Omental fat pad (tissue), 4 donors: ENCODE data around the gene STK33. TPM values are rescaled to one million over a fixed set of nuclear protein-coding genes. Genes with fewer than 3 reads are reported as not detected.

Experiments
- ATAC-seq: fragments of 150-250 bp; one replicate; pipeline ENCODE4 v1.9.1; 2016; ENCODE audit warnings: mild to moderate bottlenecking, moderate library complexity; ENCODE audit not compliant: low FRiP score
- DNase-seq: peaks from one replicate; pipeline ENCODE4 v3.0.0-alpha.2; 2019; ENCODE audit warnings: low spot score
- total RNA-seq, 4 donors: library from RNA; depleted of rRNA; stranded (reverse); fragments of >200 nt; gene quantifications; one replicate each; pipeline ENCODE4 v1.1.0, GENCODE V29; 2016
- TF ChIP-seq, protein P1 (sequence below), 3 donors: fragments of 450-650 bp; IDR thresholded peaks; one replicate each; pipeline ENCODE4 v1.5.1; 2016 to 2017; ENCODE audit warnings: antibody characterized with exemption in 3 of 3, mild to moderate bottlenecking in 3 of 3, moderate library complexity in 2 of 3

STK33 gene
- total RNA-seq, 4 donors from 2014 or later = 0.96 to 3.2 (median 1.9) TPM

DNA sequence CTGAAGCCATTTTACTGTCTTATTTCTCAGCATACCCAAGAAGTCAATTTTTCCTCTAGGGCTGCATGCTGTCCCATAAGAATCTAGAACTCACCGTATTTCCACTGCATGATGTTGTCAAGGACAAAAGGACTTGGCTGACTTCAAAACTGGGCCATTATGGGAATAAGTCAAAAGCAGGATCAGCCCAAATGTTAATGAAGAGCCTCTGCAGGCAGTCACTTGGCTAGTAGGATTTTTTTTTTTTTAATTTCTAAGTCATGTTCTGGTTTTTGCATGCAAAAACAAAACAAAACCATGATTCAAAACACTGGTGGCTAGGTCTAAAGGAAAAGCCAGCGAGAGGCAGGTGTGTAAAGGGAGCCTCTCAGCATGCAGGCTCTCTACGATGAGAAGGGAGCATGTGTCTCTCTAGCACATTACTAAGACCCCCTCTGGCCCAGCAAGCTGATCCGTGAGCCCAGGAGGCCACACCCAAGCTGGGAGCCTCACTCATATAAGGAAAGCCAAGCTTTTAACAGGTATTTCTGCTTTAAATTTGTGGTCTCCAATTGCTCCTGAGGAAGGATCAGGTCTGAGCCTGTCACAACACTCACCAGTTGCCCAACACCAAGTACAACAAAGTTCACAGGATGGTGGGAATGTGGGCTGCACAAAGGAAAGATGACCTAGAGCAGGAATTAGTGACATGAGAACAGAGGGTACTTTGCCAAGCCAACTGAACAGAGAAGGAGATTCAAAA, 21.4 kb upstream of the STK33 start:
- DNase-seq = no peak
- no peak for ATAC-seq
- TF ChIP-seq, protein P1, sequence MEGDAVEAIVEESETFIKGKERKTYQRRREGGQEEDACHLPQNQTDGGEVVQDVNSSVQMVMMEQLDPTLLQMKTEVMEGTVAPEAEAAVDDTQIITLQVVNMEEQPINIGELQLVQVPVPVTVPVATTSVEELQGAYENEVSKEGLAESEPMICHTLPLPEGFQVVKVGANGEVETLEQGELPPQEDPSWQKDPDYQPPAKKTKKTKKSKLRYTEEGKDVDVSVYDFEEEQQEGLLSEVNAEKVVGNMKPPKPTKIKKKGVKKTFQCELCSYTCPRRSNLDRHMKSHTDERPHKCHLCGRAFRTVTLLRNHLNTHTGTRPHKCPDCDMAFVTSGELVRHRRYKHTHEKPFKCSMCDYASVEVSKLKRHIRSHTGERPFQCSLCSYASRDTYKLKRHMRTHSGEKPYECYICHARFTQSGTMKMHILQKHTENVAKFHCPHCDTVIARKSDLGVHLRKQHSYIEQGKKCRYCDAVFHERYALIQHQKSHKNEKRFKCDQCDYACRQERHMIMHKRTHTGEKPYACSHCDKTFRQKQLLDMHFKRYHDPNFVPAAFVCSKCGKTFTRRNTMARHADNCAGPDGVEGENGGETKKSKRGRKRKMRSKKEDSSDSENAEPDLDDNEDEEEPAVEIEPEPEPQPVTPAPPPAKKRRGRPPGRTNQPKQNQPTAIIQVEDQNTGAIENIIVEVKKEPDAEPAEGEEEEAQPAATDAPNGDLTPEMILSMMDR (IDR thresholded peaks at IDR 0.05) = no peak

DNA sequence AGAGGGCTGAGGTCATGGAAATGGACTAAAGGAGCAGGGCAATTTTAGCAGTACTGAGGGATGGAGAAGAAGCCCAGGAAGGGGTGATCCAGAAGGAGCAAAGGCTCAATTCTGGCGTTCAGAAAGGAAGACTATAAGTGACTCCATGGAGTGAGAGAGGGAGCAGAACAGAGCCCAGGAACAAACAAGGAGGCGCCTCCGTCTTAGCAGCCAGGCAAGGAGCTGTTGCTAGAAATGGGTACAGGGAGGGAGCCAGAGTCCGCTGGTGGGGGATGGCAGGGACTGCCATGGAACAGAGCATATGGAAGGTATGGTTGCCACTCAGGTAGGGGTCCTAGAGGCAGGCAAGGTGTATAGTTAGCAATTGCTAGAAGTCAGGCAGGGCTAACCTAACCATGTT, 20.5 kb upstream of the STK33 start:
- ATAC-seq = no peak

DNA sequence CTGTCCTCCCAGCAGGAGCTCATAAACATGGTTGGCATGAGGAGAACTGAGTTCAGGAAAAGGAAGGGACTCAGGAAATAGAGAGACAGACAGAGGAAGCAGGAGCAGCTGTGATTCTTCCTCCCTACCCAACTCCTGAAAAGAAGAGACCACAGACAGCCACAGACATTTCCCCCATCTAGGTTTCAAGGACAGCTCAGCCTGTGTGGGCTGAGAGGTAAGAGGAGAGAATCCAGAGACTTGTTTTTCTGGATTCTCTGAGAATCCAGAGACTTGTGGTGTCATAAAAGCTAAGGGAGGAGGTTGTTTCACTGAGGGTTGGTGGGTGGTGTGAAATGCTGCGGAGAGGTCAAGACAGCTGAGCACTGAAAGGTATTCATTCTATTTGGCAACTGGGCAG, 19.0 kb upstream of the STK33 start:
- no peak for ATAC-seq
- TF ChIP-seq, protein P1 (IDR thresholded peaks at IDR 0.05) = no peak

More for the DNA sequence above, 20.5 kb upstream of the STK33 start:
- TF ChIP-seq, protein P1 (IDR thresholded peaks at IDR 0.05) = no peak
- DNase-seq = no peak

DNA sequence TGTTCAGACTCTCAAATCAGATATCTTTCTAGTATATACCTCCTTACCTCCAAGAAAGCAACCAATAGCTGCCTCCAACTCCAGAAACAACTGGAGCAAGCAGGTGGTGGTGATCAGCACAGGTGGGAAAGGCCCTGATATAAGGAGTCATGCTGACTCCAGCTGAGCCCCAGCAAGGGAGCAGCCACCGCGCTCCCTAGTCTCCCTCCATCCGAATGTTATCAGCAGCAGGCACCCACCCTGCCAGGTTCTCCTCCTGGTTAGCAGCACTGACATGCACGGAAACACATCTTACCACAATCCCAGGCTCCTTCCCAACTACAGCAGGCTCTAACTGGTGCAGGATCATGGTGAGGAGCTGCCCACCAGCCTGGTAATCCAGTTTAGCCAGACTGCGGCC, 18.5 kb upstream of the STK33 start:
- ATAC-seq = no peak
- TF ChIP-seq, protein P1 (IDR thresholded peaks at IDR 0.05) = no peak
- DNase-seq = no peak

More for the DNA sequence above, 19.0 kb upstream of the STK33 start:
- DNase-seq = no peak

DNA sequence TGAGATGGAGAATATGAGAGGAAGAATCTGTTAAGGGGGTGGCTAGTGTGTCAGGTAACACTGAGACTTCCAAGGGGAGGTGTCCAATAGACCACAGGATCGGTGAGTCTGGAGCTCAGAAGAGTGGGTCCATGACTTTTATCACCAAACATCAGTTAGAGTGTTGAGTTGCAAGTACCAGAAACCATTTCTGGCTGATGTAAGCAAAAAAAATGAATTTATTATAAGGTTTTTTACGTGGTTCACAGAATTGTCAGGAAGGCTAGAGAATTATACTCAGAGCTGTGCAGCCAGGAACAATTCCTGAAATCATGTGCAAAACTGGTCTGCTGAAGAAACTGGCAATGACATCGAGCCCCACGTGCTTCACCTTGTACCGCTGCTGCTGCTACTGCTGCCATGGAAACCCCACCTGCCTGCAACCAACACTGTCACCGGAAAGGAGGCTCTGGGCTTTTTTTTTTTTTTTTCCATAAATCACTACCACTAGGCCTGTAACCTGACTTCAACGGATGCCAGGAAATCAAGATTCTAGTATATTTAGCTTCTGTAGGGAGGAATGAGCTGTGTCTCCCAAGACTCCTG, 16.6 kb upstream of the STK33 start:
- DNase-seq (no peak), ATAC-seq (no peak)
- TF ChIP-seq, protein P1 (IDR thresholded peaks at IDR 0.05) = no peak

DNA sequence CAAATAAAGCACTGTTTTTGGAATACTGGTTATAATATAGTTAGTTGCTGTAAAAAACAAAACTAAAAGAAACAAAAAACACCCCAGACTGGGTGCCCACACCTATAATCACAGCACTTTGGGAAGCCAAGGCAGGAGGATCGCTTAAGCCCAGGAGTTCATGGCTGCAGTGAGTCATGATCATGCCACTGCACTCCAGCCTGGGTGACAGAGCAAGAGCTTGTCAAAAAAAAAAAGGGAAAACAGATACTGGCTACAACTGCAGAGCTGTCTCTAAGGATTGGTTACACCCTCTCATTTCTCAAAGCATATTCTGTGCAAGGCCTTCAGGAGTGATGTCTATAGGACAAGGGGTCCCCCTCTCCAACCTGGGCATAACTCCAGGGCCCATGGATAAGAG, 14.6 kb upstream of the STK33 start:
- TF ChIP-seq, protein P1 (IDR thresholded peaks at IDR 0.05) = no peak

More for the DNA sequence above, 14.6 kb upstream of the STK33 start:
- ATAC-seq (no peak), DNase-seq (no peak)
